CD4-positive, alpha-beta T cell (primary cell): ENCODE measurements around the gene MINDY1. TPM values are rescaled to one million over a fixed set of nuclear protein-coding genes. Genes with fewer than 3 reads are reported as not detected.

ENCODE experiments used
- ATAC-seq: fragments of 200-7000 bp; cut with Tn5 transposase; one replicate; pipeline ENCODE4 v1.10.0; 2022; ENCODE audit warnings: mild to moderate bottlenecking; ENCODE audit not compliant: poor library complexity
- CTCF ChIA-PET: fragments of 350-600 bp; sonication (Branson Sonifier 250); formaldehyde crosslinking; loops from one replicate; lab custom pipeline; 2021; ENCODE audit warnings: antibody characterized with exemption, inconsistent platforms; lab: Charles Lee
- POLR2A ChIA-PET: fragments of 350-600 bp; sonication (Branson Sonifier 250); formaldehyde crosslinking; loops from one replicate; lab custom pipeline; 2021; ENCODE audit warnings: antibody characterized with exemption, inconsistent platforms; lab: Charles Lee
- DNase-seq, 14 experiments: peaks; one replicate each; pipeline ENCODE4 v3.0.0-alpha.2; 2013 to 2020; ENCODE audit warnings: mixed read lengths in 2 of 14
- H3K27ac ChIP-seq, 2 donors: one replicate each; pipeline versions ENCODE4 v1.5.1 to v1.7.0; 2013; ENCODE audit warnings: low read length in 2 of 2, low read depth in 1 of 2, mild to moderate bottlenecking in 1 of 2
- H3K27me3 ChIP-seq, 2 experiments: 1 replicate in 1 of 2; 2 replicates in 1 of 2; pipeline versions ENCODE4 v1.6.1 to v1.7.0; 2013; ENCODE audit warnings: low read length in 2 of 2, control low read depth in 1 of 2, mild to moderate bottlenecking in 1 of 2, moderate library complexity in 1 of 2; ENCODE audit not compliant: insufficient read depth in 2 of 2, control insufficient read depth in 1 of 2
- H3K36me3 ChIP-seq: one replicate; pipeline ENCODE4 v1.6.1; 2013; ENCODE audit warnings: low read length, control low read depth; ENCODE audit not compliant: insufficient read depth
- H3K4me1 ChIP-seq: one replicate; pipeline ENCODE4 v1.6.1; 2013; ENCODE audit warnings: low read length, control low read depth; ENCODE audit not compliant: insufficient read depth
- H3K4me3 ChIP-seq: one replicate; pipeline ENCODE4 v1.5.1; 2013; ENCODE audit warnings: mild to moderate bottlenecking, low read length, moderate library complexity
- H3K9me3 ChIP-seq, 2 experiments: 1 replicate in 1 of 2; 2 replicates in 1 of 2; pipeline versions ENCODE4 v1.6.1 to v1.7.0; 2013; ENCODE audit warnings: low read length in 2 of 2, mild to moderate bottlenecking in 2 of 2, control low read depth in 1 of 2, moderate library complexity in 1 of 2; ENCODE audit not compliant: control insufficient read depth in 1 of 2, insufficient read depth in 1 of 2
- H3K27ac Mint-ChIP-seq: one replicate; pipeline ENCODE4 v1.8.0; 2020; ENCODE audit warnings: mixed read lengths
- H3K27me3 Mint-ChIP-seq: one replicate; pipeline ENCODE4 v1.8.0; 2021; ENCODE audit warnings: mixed read lengths
- H3K36me3 Mint-ChIP-seq: one replicate; pipeline ENCODE4 v1.8.0; 2021; ENCODE audit warnings: low read depth, mixed read lengths
- H3K4me1 Mint-ChIP-seq: one replicate; pipeline ENCODE4 v1.8.0; 2021; ENCODE audit warnings: low read depth, mixed read lengths
- H3K4me3 Mint-ChIP-seq: one replicate; pipeline ENCODE4 v1.8.0; 2020; ENCODE audit warnings: mild to moderate bottlenecking, mixed read lengths
- H3K9me3 Mint-ChIP-seq: one replicate; pipeline ENCODE4 v1.8.0; 2020; ENCODE audit warnings: mixed read lengths
- intact Hi-C, 2 experiments: fragments of 100-400 bp; cut with DNase I in 1 of 2; cut with micrococcal nuclease in 1 of 2; formaldehyde crosslinking; loops; one replicate each; pipeline versions ENCODE4 v1.15.1 to v1.9.0; 2023 to 2025; cut with DNase I, micrococcal nuclease
- total RNA-seq, 174 experiments: library from RNA in 2 of 174; stranded (reverse) in 2 of 174; gene quantifications; one replicate each; pipeline ENCODE4 v1.2.3 and lab custom pipeline; 2021 to 2026
- TF ChIP-seq, protein P1 (sequence below): fragments of 200-600 bp; IDR thresholded peaks from one replicate; pipeline ENCODE4 v1.8.0; 2022; ENCODE audit warnings: antibody characterized with exemption, mild to moderate bottlenecking

MINDY1 gene
- total RNA-seq, 2 experiments from 2014 or later, result 7.8 to 9.2 TPM

DNA sequence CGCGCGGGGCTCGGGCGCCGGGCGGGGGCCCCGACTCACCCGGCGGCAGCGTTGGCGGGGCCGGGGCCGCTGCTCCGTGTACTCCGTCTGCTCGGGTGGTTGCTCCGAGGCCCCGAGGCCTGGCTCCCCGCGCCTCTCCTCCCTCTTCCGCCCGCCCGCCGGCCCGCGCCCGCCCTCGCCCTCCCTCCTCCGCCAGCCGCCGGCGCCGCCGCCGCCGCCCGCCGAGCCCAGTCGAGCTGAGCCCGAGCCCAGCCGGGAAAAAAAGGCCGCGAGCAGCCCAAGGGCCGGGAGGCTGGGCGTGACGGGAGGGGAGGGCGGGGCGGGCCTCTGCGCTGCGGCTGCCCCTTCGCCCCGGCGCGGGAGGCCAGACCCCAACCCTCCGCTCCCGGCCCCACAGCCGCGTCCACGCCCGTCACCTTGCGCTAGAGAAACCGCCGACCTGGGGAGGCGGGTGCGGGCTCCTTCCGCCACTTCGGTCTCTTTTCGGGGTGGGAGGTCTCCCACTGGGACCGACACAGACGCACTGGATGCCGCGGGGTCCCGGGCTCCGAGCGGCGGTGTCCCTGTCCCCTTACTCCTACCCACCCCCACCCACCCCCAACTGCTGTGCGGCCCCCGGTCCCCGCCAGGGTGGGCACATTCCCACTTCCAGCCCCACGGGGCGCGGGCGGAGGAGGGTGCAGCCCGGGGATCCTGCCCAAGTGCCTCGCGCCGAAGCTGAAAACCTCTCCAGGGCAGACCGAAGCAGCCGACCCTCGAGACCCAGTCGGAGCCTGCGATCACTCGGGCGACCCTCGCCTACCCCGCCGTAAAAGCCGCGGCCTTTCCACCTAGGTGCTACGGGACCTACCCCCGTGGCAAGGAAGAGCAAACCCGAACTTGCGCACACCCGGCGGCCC lies 31.9 kb downstream of the MINDY1 start, which contains the start of gene CERS2:
TSS of gene CERS2 (minus strand) at position 256 of the 899 bp plus-strand sequence. CDS start 5,745 bp downstream, outside the sequence.
- TF ChIP-seq, protein P1, sequence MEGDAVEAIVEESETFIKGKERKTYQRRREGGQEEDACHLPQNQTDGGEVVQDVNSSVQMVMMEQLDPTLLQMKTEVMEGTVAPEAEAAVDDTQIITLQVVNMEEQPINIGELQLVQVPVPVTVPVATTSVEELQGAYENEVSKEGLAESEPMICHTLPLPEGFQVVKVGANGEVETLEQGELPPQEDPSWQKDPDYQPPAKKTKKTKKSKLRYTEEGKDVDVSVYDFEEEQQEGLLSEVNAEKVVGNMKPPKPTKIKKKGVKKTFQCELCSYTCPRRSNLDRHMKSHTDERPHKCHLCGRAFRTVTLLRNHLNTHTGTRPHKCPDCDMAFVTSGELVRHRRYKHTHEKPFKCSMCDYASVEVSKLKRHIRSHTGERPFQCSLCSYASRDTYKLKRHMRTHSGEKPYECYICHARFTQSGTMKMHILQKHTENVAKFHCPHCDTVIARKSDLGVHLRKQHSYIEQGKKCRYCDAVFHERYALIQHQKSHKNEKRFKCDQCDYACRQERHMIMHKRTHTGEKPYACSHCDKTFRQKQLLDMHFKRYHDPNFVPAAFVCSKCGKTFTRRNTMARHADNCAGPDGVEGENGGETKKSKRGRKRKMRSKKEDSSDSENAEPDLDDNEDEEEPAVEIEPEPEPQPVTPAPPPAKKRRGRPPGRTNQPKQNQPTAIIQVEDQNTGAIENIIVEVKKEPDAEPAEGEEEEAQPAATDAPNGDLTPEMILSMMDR, result no peak
- H3K4me3 ChIP-seq, result peak within 1 kb of the TSS; percentile 88
- intact Hi-C loops, result loop anchor here (10.0 kb wide), 2 partner anchors 510 to 720 kb away; partner anchors contain the start of gene CA14 (in 1 of the 2)

DNA sequence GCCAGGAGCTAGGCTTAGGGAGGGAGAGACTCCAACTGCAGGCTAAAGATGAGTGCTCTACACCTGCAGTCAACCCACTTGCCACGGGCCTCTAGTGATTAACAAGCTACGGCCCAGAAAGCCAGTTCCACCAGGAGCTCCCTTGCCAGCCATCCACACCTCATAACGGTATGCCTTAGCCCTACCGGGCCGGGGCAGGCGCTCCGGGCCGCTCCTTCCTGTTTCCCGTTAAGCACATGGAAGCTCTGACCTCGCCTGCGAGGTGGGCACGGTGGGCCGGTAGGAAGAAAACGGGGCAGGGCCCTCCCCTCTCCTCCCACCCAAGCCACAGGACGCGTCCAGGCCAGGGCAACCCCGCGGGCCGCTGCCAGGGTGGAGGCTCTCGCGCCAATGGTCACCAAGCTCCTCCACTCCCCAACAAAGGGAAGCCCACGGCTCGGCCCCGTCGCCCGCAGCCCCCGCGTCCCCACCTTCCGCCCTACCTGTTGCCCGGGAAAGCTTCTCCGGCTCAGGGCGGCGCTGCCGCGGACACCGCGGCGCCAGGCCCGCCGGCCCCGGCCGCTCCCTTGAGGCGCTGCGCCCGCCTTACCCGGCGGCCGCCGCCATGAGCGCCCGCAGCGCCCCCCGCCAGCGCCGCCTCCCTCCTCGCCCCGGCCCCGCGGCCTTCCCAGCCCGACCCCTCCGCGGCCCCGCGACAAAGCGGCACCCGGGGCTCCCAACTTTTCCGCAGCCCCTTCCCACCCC lies 32.7 kb downstream of the MINDY1 start:
- Histone ChIP-seq H3K4me3 (peak overlapping the region; percentile 88), H3K9me3 (no peaks in the 10 kb centered on the region), H3K4me1 (peaks cover 79% of the 10 kb centered on the region), H3K36me3 (peaks cover 1% of the 10 kb centered on the region), H3K27ac (peak overlapping the region; percentile 65 to 79), H3K27me3 (no peaks in the 10 kb centered on the region)
- Mint-ChIP-seq H3K27me3 (no peaks in the 10 kb centered on the region), H3K9me3 (no peaks in the 10 kb centered on the region), H3K27ac (peak overlapping the region; percentile 92), H3K4me3 (peak overlapping the region; percentile 92), H3K4me1 (peaks cover 70% of the 10 kb centered on the region), H3K36me3 (peaks cover 22% of the 10 kb centered on the region)
- CTCF ChIA-PET, result interaction anchor here (1.2 to 1.5 kb wide), 2 partner anchors 22 to 32 kb away, joined by 4 to 6 read pairs; no protein-coding TSS in a partner anchor
- TF ChIP-seq, protein P1, result no peak
- ATAC-seq, result peak; percentile 23
- intact Hi-C loops, result loop anchor here (2.0 to 10.0 kb wide), 3 partner anchors 49 to 719 kb away; partner anchors contain the start of gene CA14 (in 1 of the 2)
- POLR2A ChIA-PET, result interaction anchor here (0.7 to 2.3 kb wide), 16 partner anchors 11 to 1087 kb away, joined by 3 to 11 read pairs (median 4); partner anchors contain the start of genes CDC42SE1, ENSA, GOLPH3L and MINDY1
- peak; percentile 5 to 66 (median 27) for DNase-seq

More for the DNA sequence above, 31.9 kb downstream of the MINDY1 start, which contains the start of gene CERS2:
- Mint-ChIP-seq H3K36me3 (peaks cover 18% of the 10 kb centered on the region), H3K9me3 (no peaks in the 10 kb centered on the region), H3K4me1 (peaks cover 79% of the 10 kb centered on the region), H3K27ac (peak within 1 kb of the TSS; percentile 92), H3K4me3 (peak within 1 kb of the TSS; percentile 92), H3K27me3 (no peaks in the 10 kb centered on the region)
- ChIA-PET CTCF (interaction anchor here (1.5 kb wide), 1 partner anchor 31 kb away, joined by 4 read pairs; no protein-coding TSS in a partner anchor), POLR2A (interaction anchor here (1.1 to 2.3 kb wide), 6 partner anchors 17 to 1088 kb away, joined by 3 to 11 read pairs (median 4); partner anchors contain the start of genes CDC42SE1, MINDY1 and VPS72)
- Histone ChIP-seq H3K4me1 (peaks cover 83% of the 10 kb centered on the region), H3K27ac (peak within 1 kb of the TSS; percentile 65 to 79), H3K36me3 (no peaks in the 10 kb centered on the region), H3K9me3 (no peaks in the 10 kb centered on the region), H3K27me3 (no peaks in the 10 kb centered on the region)
- ATAC-seq (peak; percentile 74), DNase-seq (peak; percentile 63 to 91 (median 78))
